Fibroblast of lung (primary cell): Measurements from ENCODE around the gene PRKAB2. TPM values are rescaled to one million over a fixed set of nuclear protein-coding genes. Genes with fewer than 3 reads are reported as not detected.
A peak's percentile ranks its signal among the peaks of the same experiment; 100 is the strongest.

Experiments
- DNase-seq, 2 donors: peaks; one replicate each; pipeline versions ENCODE4 v3.0.0 to v3.0.0-alpha.2; 2010; ENCODE audit warnings: low read depth in 2 of 2
- H2AFZ ChIP-seq: 2 replicates; pipeline ENCODE4 v1.5.1; 2012; ENCODE audit warnings: low read length, control low read depth, inconsistent platforms
- H3K27ac ChIP-seq: 2 replicates; pipeline ENCODE4 v1.5.1; 2011; ENCODE audit warnings: low read length, control low read depth; ENCODE audit not compliant: insufficient read depth
- H3K27me3 ChIP-seq: 2 replicates; pipeline ENCODE4 v1.5.1; 2011; ENCODE audit warnings: mild to moderate bottlenecking, low read length; ENCODE audit not compliant: control insufficient read depth, insufficient read depth
- H3K36me3 ChIP-seq: 2 replicates; pipeline ENCODE4 v1.5.1; 2011; ENCODE audit warnings: low read length; ENCODE audit not compliant: control insufficient read depth, insufficient read depth
- H3K4me1 ChIP-seq: 2 replicates; pipeline ENCODE4 v1.5.1; 2011; ENCODE audit warnings: low read length; ENCODE audit not compliant: control insufficient read depth, insufficient read depth; ENCODE audit errors: extremely low read depth
- H3K4me2 ChIP-seq: 2 replicates; pipeline ENCODE4 v1.5.1; 2011; ENCODE audit warnings: low read length, control low read depth; ENCODE audit not compliant: insufficient read depth; ENCODE audit errors: extremely low read depth
- H3K4me3 ChIP-seq, 4 experiments: fragments of 200-600 bp in 1 of 4; sonication (generic) in 1 of 4; replicated peaks in 1 of 4; 2 replicates each; pipeline ENCODE4 v1.5.1; 2011 to 2016; ENCODE audit warnings: low read length in 4 of 4, low read depth in 3 of 4, mild to moderate bottlenecking in 3 of 4, control low read depth in 2 of 4, inconsistent platforms in 1 of 4, mixed read lengths in 1 of 4; ENCODE audit not compliant: insufficient read depth in 1 of 4; ENCODE audit errors: control extremely low read depth in 1 of 4
- H3K79me2 ChIP-seq: 2 replicates; pipeline ENCODE4 v1.5.1; 2012; ENCODE audit warnings: mild to moderate bottlenecking, low read length, inconsistent platforms; ENCODE audit not compliant: control insufficient read depth, insufficient read depth
- H3K9ac ChIP-seq: 2 replicates; pipeline ENCODE4 v1.5.1; 2011; ENCODE audit warnings: mild to moderate bottlenecking, low read length, control low read depth; ENCODE audit not compliant: insufficient read depth
- H3K9me3 ChIP-seq: 2 replicates; pipeline ENCODE4 v1.5.1; 2012; ENCODE audit warnings: low read depth, low read length; ENCODE audit not compliant: control insufficient read depth, insufficient read depth
- H4K20me1 ChIP-seq: 2 replicates; pipeline ENCODE4 v1.5.1; 2011; ENCODE audit warnings: low read length; ENCODE audit not compliant: control insufficient read depth, insufficient read depth; ENCODE audit errors: extremely low read depth
- CTCF ChIP-seq, 2 donors: IDR thresholded peaks in 1 of 2; conservative IDR thresholded peaks in 1 of 2; 1 replicate in 1 of 2; 2 replicates in 1 of 2; pipeline ENCODE4 v1.5.1; 2011 to 2012; ENCODE audit warnings: low read length in 2 of 2, control low read depth in 1 of 2, inconsistent platforms in 1 of 2, low read depth in 1 of 2, mild to moderate bottlenecking in 1 of 2
- EZH2 ChIP-seq: IDR thresholded peaks from 2 replicates; pipeline ENCODE4 v1.5.1; 2012; ENCODE audit warnings: low read length, control low read depth, mild to moderate bottlenecking; ENCODE audit errors: missing control alignments
- polyA plus RNA-seq, 2 donors: library from polyadenylated mRNA; depleted of rRNA in 1 of 2; stranded (reverse) in 1 of 2; unstranded in 1 of 2; fragments of >200 nt; gene quantifications; 2 replicates each; pipeline ENCODE4 v1.2.1, GENCODE V29; 2011 to 2012; ENCODE audit warnings: missing spikeins in 1 of 2
- total RNA-seq: library from RNA; depleted of rRNA; stranded (reverse); fragments of >200 nt; gene quantifications from 2 replicates; pipeline ENCODE4 v1.2.1, GENCODE V29; 2014

Gene PRKAB2
- total and polyA plus RNA-seq, 2 donors (not counting 1 experiment from before 2014, with no cell fraction given): 22.0 to 23.8 TPM

GRCh38 chr1:147168626-147169058 lies 3.6 kb downstream of the PRKAB2 start:
- TF ChIP-seq EZH2 (no peak), CTCF (conservative IDR thresholded peaks at IDR 0.05 in 1 of 2, IDR thresholded peaks at IDR 0.05 in 1 of 2; ENCODE audit: low read depth in 1 of 2, low read length in 2 of 2) (no peak)
- Histone ChIP-seq H3K27ac (no peak overlapping the region), H3K36me3 (peaks cover 2% of the 10 kb centered on the region), H3K79me2 (peaks cover 52% of the 10 kb centered on the region), H3K4me3 (no peak overlapping the region), H4K20me1 (no peaks in the 10 kb centered on the region), H3K27me3 (no peaks in the 10 kb centered on the region), H3K9me3 (no peaks in the 10 kb centered on the region), H3K9ac (no peak overlapping the region), H3K4me2 (peak overlapping the region; percentile 33), H3K4me1 (peaks cover 20% of the 10 kb centered on the region), H2AFZ (no peak overlapping the region)
- peak; percentile 49 to 52 for DNase-seq

GRCh38 chr1:147167365-147167764 lies 4.9 kb downstream of the PRKAB2 start:
- Histone ChIP-seq H4K20me1 (no peaks in the 10 kb centered on the region), H3K4me1 (peaks cover 20% of the 10 kb centered on the region), H3K79me2 (peaks cover 49% of the 10 kb centered on the region), H2AFZ (no peak overlapping the region), H3K9ac (no peak overlapping the region), H3K4me3 (no peak overlapping the region), H3K27me3 (no peaks in the 10 kb centered on the region), H3K9me3 (no peaks in the 10 kb centered on the region), H3K27ac (peak overlapping the region; percentile 55), H3K4me2 (peak overlapping the region; percentile 28), H3K36me3 (peaks cover 2% of the 10 kb centered on the region)
- peak; percentile 93 to 98 for DNase-seq
- TF ChIP-seq EZH2 (no peak), CTCF (conservative IDR thresholded peaks at IDR 0.05 in 1 of 2, IDR thresholded peaks at IDR 0.05 in 1 of 2; ENCODE audit: low read depth in 1 of 2, low read length in 2 of 2) (no peak)

GRCh38 chr1:147163019-147163418 lies 9.3 kb downstream of the PRKAB2 start:
- Histone ChIP-seq H4K20me1 (no peaks in the 10 kb centered on the region), H3K9me3 (no peaks in the 10 kb centered on the region), H3K36me3 (peaks cover 8% of the 10 kb centered on the region), H3K9ac (no peak overlapping the region), H3K4me3 (no peak overlapping the region), H3K27me3 (no peaks in the 10 kb centered on the region), H3K27ac (no peak overlapping the region), H3K79me2 (peaks cover 16% of the 10 kb centered on the region), H3K4me1 (peaks cover 7% of the 10 kb centered on the region), H3K4me2 (no peak overlapping the region), H2AFZ (no peak overlapping the region)
- TF ChIP-seq EZH2 (no peak), CTCF (conservative IDR thresholded peaks at IDR 0.05 in 1 of 2, IDR thresholded peaks at IDR 0.05 in 1 of 2; ENCODE audit: low read depth in 1 of 2, low read length in 2 of 2) (no peak)
- DNase-seq: no peak
